H1 (cell line): ENCODE measurements around the gene TGM2. TPM values are rescaled to one million over a fixed set of nuclear protein-coding genes. Genes with fewer than 3 reads are reported as not detected.

ENCODE experiments used
- NANOG ChIP-seq: IDR thresholded peaks from 2 replicates; pipeline ENCODE4 v1.6.1; 2011; ENCODE audit warnings: low read length, low read depth, mild to moderate bottlenecking, inconsistent platforms; ENCODE audit not compliant: insufficient read depth, poor library complexity, severe bottlenecking
- SAP30 ChIP-seq: fragments of 300-600 bp; sonication (generic); IDR thresholded peaks from 2 replicates; pipeline ENCODE4 v1.7.1; 2012; ENCODE audit warnings: low read length, moderate library complexity, mild to moderate bottlenecking, inconsistent platforms; ENCODE audit not compliant: insufficient read depth, insufficient replicate concordance
- polyA plus RNA-seq, 7 experiments: library from polyadenylated mRNA; depleted of rRNA in 3 of 7; stranded (reverse) in 5 of 7; unstranded in 2 of 7; fragments of >200 nt in 5 of 7; fragments of 200-250 nt in 2 of 7; gene quantifications; 1 replicate in 5 of 7; 2 replicates in 1 of 7; 4 replicates in 1 of 7; pipeline versions ENCODE4 v1.2.1 to v1.2.3, GENCODE V29; 2011 to 2013; ENCODE audit warnings: missing spikeins in 2 of 7, mixed read lengths in 2 of 7
- total RNA-seq: library from RNA; stranded (reverse); fragmentation: NEBNext Ultra II Directional; extraction: Animal tissue kit (Norgen Biotek cat#: 25700); gene quantifications from 2 replicates; pipeline ENCODE4 v1.2.1, GENCODE V29; 2021
- TF ChIP-seq, protein P1 (sequence below): IDR thresholded peaks from 2 replicates; pipeline ENCODE4 v1.6.1; 2011; ENCODE audit warnings: low read length, improper control_type of control experiment

TGM2 gene
- total and polyA plus RNA-seq, 2 of the 8 experiments (the other 6 are each of a cell fraction or from before 2014, with no cell fraction given) = 0.86 to 1.0 TPM

DNA sequence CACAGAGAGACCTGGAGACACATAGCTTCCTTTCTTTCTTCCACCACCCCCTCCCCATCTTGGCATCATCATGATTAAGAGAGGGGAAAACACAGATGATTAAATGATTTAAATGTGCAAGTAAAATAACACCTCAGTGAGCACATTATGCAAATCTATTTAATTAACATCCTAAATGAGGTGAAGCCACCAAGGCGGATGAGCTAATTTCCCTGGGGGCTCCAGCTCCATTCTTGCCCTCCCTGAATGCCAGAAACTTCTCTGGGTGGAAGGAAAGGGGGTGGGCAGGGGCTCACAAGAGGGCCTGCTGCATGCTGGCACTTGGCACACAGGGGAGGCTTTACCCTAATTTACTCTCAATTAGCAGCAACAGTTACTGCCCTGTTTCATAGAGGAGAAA lies 32.5 kb upstream of the TGM2 start (continued):
- no peak for TF ChIP-seq SAP30
- TF ChIP-seq, protein P1, sequence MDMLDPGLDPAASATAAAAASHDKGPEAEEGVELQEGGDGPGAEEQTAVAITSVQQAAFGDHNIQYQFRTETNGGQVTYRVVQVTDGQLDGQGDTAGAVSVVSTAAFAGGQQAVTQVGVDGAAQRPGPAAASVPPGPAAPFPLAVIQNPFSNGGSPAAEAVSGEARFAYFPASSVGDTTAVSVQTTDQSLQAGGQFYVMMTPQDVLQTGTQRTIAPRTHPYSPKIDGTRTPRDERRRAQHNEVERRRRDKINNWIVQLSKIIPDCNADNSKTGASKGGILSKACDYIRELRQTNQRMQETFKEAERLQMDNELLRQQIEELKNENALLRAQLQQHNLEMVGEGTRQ = no peak
- TF ChIP-seq NANOG = no peak
- TF ChIP-seq, all 59 proteins: peak for 0
